Measurements from ENCODE around the gene DENND1A.

Gene DENND1A

GRCh38 chr9:123395276-123395688, 534.6 kb downstream of the DENND1A start:
- no peak for DNase-seq (ENCODE audit: low read depth in 2 of 2)

DNA sequence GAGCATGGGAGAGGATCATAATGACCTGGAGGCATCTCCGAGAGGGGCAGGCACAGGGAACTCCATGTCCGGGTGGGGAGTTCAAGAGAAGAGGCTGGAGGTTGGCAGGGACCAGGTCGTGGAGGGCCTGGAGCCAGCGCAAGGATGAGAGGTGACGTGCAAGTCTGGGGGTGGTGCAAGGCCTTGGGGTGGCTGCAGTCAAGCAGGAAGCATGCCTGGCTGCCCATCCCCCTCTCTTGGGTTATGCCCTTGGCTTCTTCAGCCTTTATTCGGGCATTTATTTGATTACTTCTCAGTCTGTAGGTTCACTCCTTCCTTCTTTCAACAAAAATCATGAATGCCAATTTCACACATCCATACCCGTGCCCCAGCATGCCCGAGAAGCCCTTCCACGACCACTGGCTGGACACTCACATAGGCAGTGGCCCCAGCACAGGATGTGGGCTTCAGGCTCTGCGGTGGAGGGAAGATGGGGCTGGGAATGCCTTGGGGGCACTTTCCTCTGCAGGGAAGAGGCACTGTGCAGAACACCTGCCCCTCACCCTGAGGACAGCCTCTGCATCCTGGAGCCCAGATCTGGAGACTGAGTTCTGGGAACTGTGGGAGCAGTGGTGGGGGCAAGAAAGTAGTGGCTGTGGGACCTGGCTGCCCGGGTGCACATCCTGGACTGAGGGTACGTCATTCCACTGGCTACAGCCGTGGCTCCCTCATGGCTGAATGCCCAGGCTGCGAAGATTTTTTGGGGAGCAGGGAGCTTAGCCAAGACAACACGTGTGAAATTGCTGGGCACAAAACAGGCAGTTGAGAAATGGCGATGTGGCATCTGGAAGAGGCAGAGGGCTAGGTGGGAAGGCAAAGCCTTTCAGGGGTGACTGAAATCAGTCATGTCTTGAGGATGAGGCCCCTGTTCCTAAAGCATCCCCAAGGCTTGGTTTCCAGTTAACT, 535.4 kb downstream of the DENND1A start:
- DNase-seq (ENCODE audit: low read depth in 2 of 2), result no peak

DNA sequence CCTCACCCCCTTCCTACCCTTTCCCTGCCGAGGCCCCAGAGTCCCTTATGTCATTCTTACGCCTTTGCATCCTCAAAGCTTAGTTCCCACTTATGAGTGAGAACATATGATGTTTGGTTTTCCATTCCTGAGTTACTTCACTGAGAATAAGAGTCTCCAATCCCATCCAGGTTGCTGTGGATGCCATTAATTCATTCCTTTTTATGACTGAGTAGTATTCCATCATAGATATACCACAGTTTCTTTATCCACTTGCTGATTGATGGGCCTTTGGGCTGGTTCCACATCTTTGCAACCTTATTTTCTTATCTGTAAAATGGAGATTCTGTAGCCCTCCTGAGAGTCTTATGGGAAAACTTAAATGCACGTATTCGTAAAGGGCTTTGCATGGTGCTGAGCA, 537.1 kb downstream of the DENND1A start:
- no peak for DNase-seq (ENCODE audit: low read depth in 2 of 2)

- no peak for DNase-seq (ENCODE audit: low read depth in 2 of 2)
Measured at GRCh38 chr9:123391946-123392345, 538.0 kb downstream of the DENND1A start.

- DNase-seq (ENCODE audit: low read depth in 2 of 2), result no peak
Measured at GRCh38 chr9:123391233-123391632, 538.7 kb downstream of the DENND1A start.

DNA sequence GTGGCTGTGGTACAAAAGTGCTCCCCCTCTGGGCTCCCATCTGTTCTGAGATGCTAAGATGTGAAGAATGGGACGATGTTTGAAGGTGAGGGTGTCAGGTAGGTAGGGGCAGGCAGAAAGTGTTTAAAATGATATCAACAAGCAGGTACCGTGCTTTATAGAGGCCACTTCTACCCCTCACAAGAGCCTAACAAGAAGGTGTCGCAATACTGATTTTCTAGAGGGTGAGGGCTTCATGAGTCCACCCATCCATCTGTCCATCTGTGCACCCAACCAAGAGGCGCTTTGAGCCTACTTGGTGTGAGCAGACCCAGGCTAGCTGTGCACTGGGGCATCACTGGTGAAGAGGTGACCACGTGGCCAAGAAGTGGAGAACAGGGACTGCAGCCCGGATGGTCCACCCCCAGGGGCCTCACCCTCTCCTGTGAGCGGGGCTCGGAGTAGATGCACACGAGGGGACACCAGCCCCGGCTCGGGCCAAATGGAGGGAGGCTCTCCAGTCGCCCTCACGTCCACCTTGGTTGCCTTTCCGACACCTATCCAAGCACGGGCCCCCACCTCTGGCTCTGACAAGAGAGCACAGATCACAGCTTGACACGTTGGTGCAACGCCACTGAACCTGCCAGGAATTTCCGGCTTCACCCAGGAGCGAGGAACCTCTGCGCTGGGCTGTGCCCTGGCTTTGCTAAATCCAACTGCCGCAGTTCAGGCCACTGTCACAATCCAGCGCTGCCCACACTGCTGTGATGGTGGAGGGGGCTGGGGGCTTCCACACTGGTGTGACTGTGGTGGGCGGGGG, 539.4 kb downstream of the DENND1A start:
- DNase-seq (ENCODE audit: low read depth in 2 of 2), result no peak

DNA sequence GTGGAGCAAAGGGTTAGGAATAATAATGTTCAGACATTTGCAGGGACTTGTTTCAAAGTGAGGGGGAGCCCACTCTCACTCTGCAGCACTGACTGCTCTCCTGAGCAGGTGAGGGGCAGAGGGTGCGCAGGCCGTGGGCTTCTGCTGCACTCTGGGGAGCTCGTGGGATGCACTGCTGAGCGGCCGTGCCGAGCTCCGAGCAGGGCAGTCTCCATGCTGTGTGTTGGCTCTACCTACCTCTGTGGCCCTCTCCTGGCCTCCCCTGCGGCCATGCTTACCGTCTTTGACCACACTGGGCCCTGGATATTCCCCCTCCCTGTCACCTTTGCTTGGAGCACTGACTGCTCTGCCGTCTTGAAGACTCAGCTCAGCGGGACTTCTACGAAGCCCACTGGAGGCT, 540.2 kb downstream of the DENND1A start:
- DNase-seq (ENCODE audit: low read depth in 2 of 2), result no peak

DNA sequence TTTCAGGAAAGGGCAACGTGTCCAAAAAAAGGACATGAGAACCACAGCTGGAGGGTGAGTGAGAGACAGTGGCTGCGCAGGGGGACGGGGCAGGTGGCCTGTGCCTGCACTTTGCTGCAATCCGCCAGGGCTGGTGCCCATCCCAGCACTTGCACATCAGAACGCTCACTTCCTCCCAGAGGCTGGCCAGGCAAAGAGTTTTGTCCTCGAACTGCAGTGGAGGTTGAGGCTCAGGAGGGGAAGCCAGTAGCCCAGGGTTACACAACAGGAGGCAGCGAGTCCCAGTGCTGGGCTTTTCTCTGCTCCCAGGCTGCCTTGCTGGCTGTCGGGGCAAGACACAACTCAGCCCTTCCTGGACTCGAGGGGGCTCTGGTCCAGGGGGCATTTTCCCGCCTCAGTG, 540.9 kb downstream of the DENND1A start:
- no peak for DNase-seq (ENCODE audit: low read depth in 2 of 2)

DNA sequence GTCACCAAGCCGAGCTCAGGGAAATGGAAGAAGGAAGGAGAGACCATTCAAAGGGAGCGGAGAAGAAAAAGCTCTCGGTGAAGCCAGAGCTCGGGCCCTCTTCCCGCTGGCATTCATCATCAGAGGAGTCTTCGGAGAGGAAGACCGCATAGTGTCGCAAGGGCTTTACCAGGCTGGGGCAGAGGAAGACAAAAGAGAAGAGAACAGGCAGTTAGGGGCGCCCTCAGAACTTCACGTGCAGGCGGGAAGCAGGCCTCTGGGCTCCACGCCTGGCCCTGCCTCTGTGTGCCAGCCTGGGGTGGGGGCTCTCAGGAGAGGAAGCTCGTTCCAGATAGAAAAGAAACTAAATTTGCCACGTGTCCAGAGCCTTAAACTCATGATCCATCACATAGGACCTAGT, 542.2 kb downstream of the DENND1A start:
- no peak for DNase-seq (ENCODE audit: low read depth in 2 of 2)

DNA sequence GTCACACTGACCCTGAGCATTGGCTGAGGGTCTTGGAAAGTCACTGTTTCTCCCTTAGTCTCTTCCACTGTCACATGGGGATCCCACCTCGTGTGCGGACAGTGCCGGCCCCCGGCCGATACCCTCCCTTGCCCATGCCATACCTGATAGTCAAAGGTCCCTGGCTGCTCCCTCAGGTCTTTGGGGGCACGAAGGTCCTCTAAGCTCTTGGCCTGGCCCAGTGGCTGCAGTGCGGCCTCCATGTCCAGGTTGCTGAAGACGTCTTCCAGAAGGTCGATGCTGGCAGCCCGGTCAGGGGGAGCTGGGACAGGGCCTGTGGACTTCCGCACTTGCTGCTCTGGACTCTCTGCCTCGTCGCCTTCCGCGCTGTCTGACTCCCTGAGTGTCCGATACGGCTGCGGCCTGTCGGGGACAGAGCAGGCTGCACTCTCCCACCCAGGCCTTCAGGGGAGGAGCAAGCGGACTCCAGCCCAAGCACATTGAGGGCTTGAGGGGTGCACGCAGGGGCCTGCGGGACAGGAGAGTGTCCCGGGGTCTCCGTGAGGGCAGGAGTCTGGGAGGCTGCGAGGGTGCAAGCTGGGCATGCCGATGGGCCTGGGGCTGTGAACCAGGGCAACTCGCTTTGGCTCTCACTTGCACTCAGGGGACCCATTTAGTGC, 546.3 kb downstream of the DENND1A start:
- no peak for DNase-seq (ENCODE audit: low read depth in 2 of 2)

- DNase-seq (ENCODE audit: low read depth in 2 of 2), result no peak
Measured at GRCh38 chr9:123382653-123383511, 547.0 kb downstream of the DENND1A start.

DNA sequence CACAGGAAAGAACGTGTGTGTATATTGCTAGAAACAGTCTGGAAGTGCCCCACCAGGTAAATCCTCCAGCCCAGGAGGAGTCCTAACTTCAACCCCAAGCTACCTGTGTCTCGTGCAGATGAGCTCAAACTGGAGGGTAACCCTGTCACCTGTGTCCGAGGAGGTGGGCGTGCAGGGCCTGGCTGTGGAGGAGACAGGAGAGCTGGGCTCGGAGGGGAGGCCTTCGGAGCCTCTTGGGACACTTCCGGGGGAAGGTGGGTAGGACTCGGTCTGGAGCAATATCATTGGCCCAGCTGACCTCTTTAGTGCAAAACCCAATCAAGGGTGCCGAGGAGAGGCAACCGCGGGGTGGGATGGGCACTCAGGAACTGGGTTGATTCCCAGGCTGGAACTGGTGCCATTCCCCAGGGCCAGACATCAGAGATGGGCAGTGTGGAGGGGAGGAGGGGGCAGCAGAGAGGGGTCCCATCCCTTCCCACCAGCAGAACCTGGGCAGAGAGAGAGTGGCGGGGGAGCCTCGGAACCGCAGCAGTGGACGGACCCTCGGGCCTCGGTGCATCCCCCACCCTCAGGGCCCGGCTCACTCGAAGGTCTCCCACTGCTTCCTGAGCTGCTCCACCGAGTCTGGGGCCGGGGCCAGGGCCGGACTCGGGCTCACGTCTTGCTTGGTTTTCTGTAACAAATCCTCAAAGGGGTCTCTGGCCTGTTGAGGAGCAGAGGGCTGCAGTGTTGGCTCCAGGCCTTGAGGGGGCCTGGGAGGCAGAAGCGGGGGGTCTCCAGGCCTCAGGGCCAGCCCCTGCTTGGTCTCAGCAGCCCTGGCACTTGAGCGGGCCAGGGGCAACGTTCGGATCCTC, 548.8 kb downstream of the DENND1A start:
- DNase-seq (ENCODE audit: low read depth in 2 of 2), result no peak

DNA sequence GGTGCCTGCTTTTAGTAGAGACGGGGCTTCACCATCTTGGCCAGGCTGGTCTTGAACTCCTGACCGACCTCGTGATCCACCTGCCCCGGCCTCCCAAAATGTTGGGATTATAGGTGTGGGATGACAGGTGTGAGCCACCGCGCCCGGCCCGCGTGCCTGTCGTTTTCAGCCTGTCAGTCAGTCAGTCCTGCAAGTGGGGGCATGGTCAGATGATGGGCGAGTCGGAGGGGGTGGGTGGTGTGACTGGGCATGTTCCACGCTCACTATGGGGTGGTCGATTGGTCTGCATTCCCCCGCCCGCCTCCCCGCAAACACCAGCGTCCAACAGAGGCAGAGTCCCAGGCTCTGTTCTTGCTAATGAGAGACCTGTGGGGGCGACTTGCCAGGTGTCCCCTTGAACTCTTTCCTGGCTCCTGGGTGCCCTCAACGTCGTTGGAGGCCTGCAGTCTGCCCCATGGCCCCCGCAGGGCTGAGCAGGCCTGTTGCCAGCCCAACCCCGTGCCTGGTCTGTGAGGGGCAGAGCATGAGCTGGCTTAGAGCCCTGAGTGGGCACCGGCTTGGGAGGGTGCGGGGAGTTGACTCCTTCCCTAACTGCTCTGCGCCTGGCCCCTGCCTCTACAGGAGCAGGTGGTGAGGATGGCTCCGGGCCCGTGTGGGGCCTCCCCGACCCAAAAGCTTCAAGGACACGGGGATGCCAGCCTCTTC, 550.8 kb downstream of the DENND1A start:
- DNase-seq (ENCODE audit: low read depth in 2 of 2), result no peak

DNA sequence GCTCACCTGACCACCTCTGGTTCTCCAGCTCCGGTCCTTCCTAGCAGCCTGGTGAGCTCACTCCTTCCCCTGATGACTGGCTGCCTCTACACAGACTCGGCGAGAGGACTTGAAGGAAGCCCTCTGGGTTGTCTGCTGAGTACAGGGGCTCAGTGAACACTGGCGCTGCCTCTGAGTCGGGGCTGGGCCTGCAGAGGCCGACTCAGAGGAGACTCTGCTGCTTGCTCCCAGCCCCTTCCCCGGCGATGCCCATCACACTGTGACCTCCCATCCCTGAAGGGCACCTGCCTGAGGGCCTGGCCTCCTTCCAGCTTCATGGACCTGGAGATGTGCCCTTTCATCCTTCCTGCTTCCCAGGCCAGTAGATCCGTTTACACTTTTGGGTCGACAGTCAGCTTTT, 551.9 kb downstream of the DENND1A start:
- DNase-seq (ENCODE audit: low read depth in 2 of 2), result no peak

DNA sequence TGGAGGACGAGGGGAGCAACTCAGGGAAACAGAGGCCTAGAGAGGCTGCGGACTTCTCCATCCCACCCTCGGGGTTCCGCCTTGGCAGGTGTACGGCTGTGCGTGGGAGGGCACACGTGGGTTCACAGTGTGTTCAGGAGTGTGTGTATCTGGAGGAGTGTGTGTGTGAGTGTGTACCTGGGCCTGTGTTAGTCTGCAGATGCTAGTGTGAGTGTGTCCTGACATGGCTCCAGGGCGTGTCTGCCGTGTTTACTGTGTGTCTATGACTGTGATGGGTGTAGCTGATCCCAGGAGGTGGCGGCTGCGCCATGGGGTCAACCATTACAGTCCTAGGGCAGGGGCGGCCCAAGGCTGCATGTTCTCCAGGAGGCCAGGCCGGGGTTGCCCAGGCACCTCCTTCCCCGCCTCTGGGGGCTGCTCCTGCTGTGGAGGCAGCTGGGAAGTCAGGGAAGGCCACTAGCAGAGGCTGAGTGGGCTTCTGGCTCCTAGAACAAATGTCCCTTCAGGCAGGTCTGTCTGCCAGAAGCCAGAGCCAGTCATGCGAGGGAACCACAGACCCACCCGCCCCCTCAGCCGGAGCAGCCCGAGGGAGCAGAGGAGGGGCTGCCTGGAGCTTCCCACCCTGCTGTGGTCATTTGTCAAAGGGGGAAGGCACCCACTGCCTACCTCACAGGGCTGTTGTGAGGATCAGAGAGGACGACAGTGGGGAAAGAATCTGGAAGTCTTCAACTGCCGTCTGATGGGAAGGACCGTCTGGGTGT, 552.5 kb downstream of the DENND1A start:
- no peak for DNase-seq (ENCODE audit: low read depth in 2 of 2)

- no peak for DNase-seq (ENCODE audit: low read depth in 2 of 2)
Measured at GRCh38 chr9:123376218-123377071, 553.5 kb downstream of the DENND1A start.

DNA sequence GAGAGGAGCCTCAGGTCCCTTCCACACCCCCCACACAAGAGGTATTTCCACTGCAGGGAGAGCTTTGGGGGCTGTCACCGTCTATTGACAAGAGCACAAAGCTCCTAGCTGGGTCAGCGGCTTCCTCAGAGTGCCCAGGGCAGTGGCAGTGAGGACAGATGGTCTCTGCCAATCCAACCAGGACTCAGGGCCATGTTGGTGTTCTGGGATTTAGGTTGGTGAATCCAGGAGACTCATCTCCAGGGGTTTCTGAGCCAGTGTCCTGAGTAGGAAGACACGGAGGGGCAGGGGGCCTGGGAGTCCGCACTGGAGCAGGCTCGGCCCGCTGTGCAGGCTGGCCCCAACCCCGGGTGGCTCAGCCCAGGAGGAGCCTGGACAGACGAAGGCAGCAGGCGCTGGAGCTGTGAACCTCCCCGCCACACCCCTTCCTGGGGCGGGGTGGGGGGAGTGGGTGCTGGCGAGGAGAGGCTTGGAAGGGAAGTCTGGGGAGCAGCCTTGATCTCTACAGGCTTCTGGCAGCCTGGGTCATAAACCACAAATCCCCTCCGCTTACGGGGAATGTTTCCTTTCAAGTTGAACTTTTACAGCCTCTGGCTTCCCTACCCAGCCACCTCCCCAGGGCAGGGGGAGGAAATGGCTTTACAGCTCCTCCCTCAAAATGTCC, 554.3 kb downstream of the DENND1A start:
- DNase-seq (ENCODE audit: low read depth in 2 of 2), result no peak

- DNase-seq (ENCODE audit: low read depth in 2 of 2), result no peak
Measured at GRCh38 chr9:123373946-123374345, 556.0 kb downstream of the DENND1A start.
